GM20000 (cell line): ENCODE measurements around the gene RIOX2.
"Not testable (repeated sequence)": the region's sequence is repeated elsewhere in the genome, so short reads cannot be mapped to it uniquely, and the experiment has no call there.

Experiments used
- DNase-seq: peaks from one replicate; pipeline ENCODE4 v3.0.0; 2012; ENCODE audit warnings: low spot score
- TF ChIP-seq, protein P1 (sequence below): IDR thresholded peaks from 2 replicates; pipeline ENCODE4 v1.5.1; 2012; ENCODE audit warnings: mild to moderate bottlenecking, control low read depth; ENCODE audit errors: extremely low read depth, missing control alignments

The RIOX2 gene

DNA sequence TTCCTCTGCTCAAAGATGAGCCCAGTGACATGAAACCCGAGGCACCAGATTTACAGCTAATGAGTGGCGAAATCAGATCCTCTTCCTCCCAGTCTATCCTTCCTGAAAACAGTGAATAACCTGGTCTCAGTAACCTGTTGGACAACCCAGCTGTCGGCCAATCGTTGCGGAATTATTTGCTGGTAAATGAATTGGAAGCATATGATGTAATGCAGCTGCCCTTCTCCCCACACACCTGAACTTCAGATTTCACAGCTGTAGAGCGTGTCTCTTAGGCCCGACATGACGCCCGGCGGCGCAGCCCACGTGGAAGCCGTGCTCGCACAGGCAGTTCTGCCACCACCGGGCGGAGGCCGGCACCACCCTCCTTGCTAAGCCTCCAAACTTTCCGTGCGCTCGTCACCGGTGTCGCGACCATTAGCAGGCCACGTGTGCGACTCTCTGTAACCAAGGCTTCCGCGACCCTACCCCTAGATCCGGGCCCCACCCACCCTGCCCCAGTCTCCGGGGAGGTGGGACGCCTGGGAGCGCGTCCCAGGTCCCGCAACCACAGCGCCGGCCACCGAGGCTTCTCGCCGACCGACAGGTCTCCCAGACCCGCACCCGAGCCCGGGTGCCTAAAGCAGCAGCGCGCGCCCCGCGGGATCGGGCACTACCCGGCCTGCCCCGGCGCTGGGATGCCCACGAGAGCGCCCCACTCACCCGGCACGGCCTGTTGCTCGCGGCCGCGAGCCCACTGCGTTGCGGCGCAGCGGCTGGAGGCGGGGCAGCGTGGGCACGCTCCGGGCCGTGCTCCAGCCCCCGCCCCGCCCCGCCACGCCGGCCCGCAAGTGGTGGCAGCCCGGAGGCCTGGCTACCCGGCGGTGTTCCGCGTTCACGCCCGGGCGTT lies at the start of gene RIOX2:
Gene RIOX2, minus strand, starts transcription at position 753 of the 889 bp plus-strand sequence. CDS start 4,838 bp downstream, outside the sequence.
- TF ChIP-seq, protein P1, sequence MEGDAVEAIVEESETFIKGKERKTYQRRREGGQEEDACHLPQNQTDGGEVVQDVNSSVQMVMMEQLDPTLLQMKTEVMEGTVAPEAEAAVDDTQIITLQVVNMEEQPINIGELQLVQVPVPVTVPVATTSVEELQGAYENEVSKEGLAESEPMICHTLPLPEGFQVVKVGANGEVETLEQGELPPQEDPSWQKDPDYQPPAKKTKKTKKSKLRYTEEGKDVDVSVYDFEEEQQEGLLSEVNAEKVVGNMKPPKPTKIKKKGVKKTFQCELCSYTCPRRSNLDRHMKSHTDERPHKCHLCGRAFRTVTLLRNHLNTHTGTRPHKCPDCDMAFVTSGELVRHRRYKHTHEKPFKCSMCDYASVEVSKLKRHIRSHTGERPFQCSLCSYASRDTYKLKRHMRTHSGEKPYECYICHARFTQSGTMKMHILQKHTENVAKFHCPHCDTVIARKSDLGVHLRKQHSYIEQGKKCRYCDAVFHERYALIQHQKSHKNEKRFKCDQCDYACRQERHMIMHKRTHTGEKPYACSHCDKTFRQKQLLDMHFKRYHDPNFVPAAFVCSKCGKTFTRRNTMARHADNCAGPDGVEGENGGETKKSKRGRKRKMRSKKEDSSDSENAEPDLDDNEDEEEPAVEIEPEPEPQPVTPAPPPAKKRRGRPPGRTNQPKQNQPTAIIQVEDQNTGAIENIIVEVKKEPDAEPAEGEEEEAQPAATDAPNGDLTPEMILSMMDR = no peak
- DNase-seq = peak; percentile 89

DNA sequence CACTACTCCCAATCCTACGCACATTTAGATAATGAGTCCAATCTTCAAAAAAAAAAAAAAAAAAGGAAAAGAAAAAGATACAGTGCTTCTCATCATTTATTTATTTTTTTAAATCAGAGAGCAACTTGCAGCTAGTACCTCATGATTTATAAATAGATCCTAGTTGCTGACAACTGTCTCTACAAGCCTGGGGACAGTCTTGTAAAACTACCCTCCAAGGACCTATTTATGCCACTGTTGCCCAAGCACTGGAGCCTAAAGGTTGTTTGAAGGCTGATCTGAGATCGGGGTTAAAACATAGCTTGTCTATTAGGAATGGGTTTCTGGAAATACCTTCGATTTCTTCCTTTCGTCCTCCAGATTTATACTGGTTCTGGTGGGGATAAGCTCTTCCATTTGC lies 48.2 kb upstream of the RIOX2 start:
- TF ChIP-seq, protein P1 = no peak
- no peak for DNase-seq

DNA sequence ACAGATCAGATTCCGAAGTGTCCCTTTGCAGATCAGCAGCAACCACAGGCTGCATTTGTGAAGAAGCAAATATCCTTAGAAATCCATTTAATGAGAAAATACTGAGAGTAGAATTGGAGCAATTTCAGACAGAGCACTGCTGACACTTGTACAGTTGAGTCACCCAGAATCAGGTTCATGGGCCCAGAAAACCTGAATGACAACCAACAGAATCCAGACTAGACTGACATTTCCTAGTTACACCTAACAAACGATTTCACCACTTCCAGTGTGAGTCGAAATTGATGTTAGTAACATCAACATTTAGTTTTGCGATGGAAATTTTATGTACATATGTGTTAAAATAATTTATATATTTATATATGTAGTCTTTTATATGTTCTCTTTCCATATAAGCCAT lies 46.1 kb upstream of the RIOX2 start:
- DNase-seq = no peak
- TF ChIP-seq, protein P1 = no peak

DNA sequence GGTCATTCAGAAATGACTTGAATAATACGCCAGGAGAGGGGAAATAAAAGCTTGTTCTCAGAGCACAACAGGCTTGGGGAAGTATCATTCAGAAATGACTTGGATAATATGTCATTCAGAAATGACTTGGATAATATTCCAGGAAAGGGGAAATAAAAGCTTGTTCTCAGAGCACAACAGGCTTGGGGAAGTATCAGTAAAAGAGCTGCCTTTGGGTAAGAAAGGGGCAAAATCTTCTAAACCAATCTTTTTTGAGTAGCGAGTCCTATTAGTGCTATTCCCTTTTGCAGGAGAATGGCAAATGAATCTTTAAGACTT lies 42.0 kb upstream of the RIOX2 start:
- no peak for DNase-seq
- TF ChIP-seq, protein P1 = no peak

DNA sequence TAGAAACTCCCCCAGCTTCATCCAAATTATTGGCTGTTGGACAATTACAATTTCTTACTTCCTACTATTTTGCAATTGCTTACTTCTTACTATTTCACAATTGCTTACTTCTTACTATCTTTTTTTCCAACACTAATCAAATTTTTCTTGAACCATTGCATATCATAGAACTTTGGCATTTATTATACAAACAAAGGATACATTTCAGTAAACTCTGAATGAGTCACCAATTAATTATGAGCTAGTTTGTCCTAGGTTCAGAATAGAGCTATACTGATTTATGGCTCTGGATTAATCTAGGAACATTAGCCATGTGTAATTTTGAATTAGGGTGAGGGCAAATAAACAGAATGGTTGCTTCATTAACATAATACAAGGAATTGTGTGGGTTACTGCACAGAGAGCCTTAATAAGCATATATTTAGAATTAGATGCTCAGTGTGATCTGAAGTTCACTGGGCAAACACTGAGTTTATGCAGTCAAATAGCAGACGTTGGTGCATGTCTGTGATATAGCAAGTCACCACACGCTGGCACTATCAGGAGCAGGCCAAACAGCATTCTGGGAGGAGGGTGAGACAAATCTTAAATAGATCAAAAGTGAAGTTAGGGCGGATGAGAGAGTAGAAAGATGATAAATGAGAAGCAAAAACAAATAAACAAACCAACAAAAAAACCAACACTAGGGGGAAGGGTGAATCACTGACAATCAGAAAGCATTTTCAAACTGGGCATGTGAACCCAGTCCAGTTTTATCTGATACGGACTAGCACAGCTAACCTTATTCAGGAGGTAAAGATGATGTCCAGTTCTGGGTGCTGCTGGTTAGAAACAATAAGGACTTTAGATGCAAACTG lies 41.4 kb upstream of the RIOX2 start:
- TF ChIP-seq, protein P1 = no peak
- DNase-seq = no peak

DNA sequence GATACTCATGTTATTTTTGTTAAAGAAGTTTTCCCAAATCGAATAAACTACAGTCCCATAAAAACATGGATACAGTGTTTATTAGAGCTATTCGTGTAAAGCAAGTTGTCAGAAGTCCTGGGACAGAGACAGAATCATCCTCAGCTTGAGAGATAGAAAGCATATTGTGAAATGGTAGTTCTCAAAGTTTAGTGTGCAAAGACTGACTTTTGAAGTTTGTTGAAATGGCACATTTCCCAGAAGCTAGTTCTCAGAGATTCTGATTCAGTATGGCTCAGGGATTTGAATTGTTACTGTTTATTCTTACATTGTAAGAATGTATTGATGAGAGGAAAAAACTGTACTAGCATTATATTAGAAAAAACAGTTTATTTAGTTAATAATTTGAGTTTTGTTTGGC lies 40.7 kb upstream of the RIOX2 start:
- no peak for DNase-seq
- TF ChIP-seq, protein P1 = no peak

DNA sequence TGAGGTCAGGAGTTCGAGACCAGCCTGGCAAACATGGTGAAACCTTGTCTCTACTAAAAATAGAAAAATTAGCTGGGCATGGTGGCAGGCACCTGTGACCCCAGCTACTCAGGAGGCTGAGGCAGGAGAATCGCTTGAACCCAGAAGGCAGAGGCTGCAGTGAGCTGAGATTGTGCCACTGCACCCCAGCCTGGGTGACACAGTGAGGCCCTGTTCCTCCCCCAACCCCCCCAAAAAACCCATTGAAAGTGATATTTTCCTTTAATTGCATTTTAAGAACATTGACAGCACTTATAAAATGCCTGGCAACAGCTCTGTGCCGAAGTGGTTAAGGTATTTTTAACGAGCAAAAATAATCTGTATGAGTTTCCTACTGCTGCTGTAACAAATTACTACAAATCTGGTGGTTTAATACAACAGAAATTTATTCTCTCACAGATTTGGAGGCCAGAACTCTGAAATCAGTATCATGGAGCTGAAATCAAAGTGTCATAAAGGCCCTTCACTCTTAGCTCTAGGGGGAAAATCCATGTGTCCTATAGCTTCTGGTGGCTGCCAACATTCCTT lies 38.7 kb upstream of the RIOX2 start:
- DNase-seq = not testable (repeated sequence)
